Liver (tissue), 9 donors: ENCODE data around the gene FMOD. TPM values are rescaled to one million over a fixed set of nuclear protein-coding genes. Genes with fewer than 3 reads are reported as not detected.

Experiments used
- DNase-seq: peaks from one replicate; pipeline ENCODE4 v3.0.0-alpha.2; 2017; ENCODE audit warnings: low spot score
- H3K27ac ChIP-seq, 2 donors: one replicate each; pipeline ENCODE4 v1.7.0; 2013; ENCODE audit warnings: inconsistent platforms in 2 of 2, low read length in 2 of 2, control low read depth in 1 of 2, low read depth in 1 of 2, mild to moderate bottlenecking in 1 of 2
- H3K27me3 ChIP-seq, 4 donors: one replicate each; pipeline versions ENCODE4 v1.6.1 to v1.7.0; 2013; ENCODE audit warnings: low read length in 3 of 4, inconsistent platforms in 1 of 4, mild to moderate bottlenecking in 1 of 4, moderate library complexity in 1 of 4; ENCODE audit not compliant: control insufficient read depth in 4 of 4, insufficient read depth in 4 of 4
- H3K36me3 ChIP-seq, 4 donors: one replicate each; pipeline versions ENCODE4 v1.6.1 to v1.7.0; 2013; ENCODE audit warnings: low read length in 3 of 4, mild to moderate bottlenecking in 3 of 4, low read depth in 1 of 4, moderate library complexity in 1 of 4; ENCODE audit not compliant: control insufficient read depth in 4 of 4, insufficient read depth in 3 of 4
- H3K4me1 ChIP-seq, 4 donors: one replicate each; pipeline versions ENCODE4 v1.6.1 to v1.7.0; 2013; ENCODE audit warnings: low read length in 3 of 4, mild to moderate bottlenecking in 3 of 4, moderate library complexity in 1 of 4; ENCODE audit not compliant: control insufficient read depth in 4 of 4, insufficient read depth in 4 of 4
- H3K4me3 ChIP-seq, 3 donors: one replicate each; pipeline versions ENCODE4 v1.6.1 to v1.7.0; 2013; ENCODE audit warnings: low read length in 3 of 3, control low read depth in 1 of 3, low read depth in 1 of 3, mild to moderate bottlenecking in 1 of 3
- H3K9ac ChIP-seq, 2 donors: one replicate each; pipeline ENCODE4 v1.7.0; 2013; ENCODE audit warnings: low read length in 2 of 2, mild to moderate bottlenecking in 2 of 2, moderate library complexity in 2 of 2, control low read depth in 1 of 2, low read depth in 1 of 2
- H3K9me3 ChIP-seq, 4 donors: one replicate each; pipeline versions ENCODE4 v1.6.1 to v1.7.0; 2013; ENCODE audit warnings: low read length in 3 of 4; ENCODE audit not compliant: control insufficient read depth in 4 of 4
- CTCF ChIP-seq: fragments of 150-350 bp; IDR thresholded peaks from 2 replicates; pipeline ENCODE4 v1.5.1; 2017; ENCODE audit warnings: improper control_type of control experiment, low read depth, low read length; ENCODE audit not compliant: missing input control
- EGR1 ChIP-seq, 2 donors: IDR thresholded peaks; 2 replicates each; pipeline ENCODE4 v1.6.1; 2016 to 2018; ENCODE audit warnings: antibody characterized with exemption in 2 of 2, low read depth in 2 of 2
- FOXA1 ChIP-seq: IDR thresholded peaks from 2 replicates; pipeline ENCODE4 v1.6.1; 2016; ENCODE audit warnings: antibody characterized with exemption
- FOXA2 ChIP-seq: IDR thresholded peaks from 2 replicates; pipeline ENCODE4 v1.6.1; 2016; ENCODE audit warnings: antibody characterized with exemption
- GABPA ChIP-seq, 2 donors: IDR thresholded peaks in 1 of 2; conservative IDR thresholded peaks in 1 of 2; 2 replicates each; pipeline ENCODE4 v1.6.1; 2016; ENCODE audit warnings: antibody characterized with exemption in 2 of 2, mild to moderate bottlenecking in 1 of 2, moderate library complexity in 1 of 2
- HNF4A ChIP-seq, 2 donors: conservative IDR thresholded peaks; 2 replicates each; pipeline ENCODE4 v1.6.1; 2016; ENCODE audit warnings: antibody characterized with exemption in 2 of 2, mild to moderate bottlenecking in 2 of 2
- HNF4G ChIP-seq: IDR thresholded peaks from 2 replicates; pipeline ENCODE4 v1.6.1; 2016; ENCODE audit warnings: antibody characterized with exemption
- JUND ChIP-seq, 2 donors: IDR thresholded peaks; 2 replicates each; pipeline ENCODE4 v1.6.1; 2016; ENCODE audit warnings: antibody characterized with exemption in 2 of 2
- MAX ChIP-seq: IDR thresholded peaks from 2 replicates; pipeline ENCODE4 v1.6.1; 2016; ENCODE audit warnings: antibody characterized with exemption
- NR2F2 ChIP-seq: IDR thresholded peaks from 2 replicates; pipeline ENCODE4 v1.6.1; 2016; ENCODE audit warnings: antibody characterized with exemption
- RAD21 ChIP-seq, 2 donors: IDR thresholded peaks; 2 replicates each; pipeline ENCODE4 v1.6.1; 2016; ENCODE audit warnings: antibody characterized with exemption in 2 of 2, mild to moderate bottlenecking in 2 of 2
- RXRA ChIP-seq, 2 donors: IDR thresholded peaks; 2 replicates each; pipeline ENCODE4 v1.6.1; 2017 to 2018; ENCODE audit warnings: antibody characterized with exemption in 2 of 2, mild to moderate bottlenecking in 1 of 2
- SP1 ChIP-seq: IDR thresholded peaks from 2 replicates; pipeline ENCODE4 v1.6.1; 2018; ENCODE audit warnings: antibody characterized with exemption, mild to moderate bottlenecking
- TAF1 ChIP-seq: conservative IDR thresholded peaks from 2 replicates; pipeline ENCODE4 v1.6.1; 2016; ENCODE audit warnings: antibody characterized with exemption, mild to moderate bottlenecking
- YY1 ChIP-seq: IDR thresholded peaks from 2 replicates; pipeline ENCODE4 v1.6.1; 2016; ENCODE audit warnings: antibody characterized with exemption, mild to moderate bottlenecking
- ZBTB33 ChIP-seq: IDR thresholded peaks from 2 replicates; pipeline ENCODE4 v1.6.1; 2016; ENCODE audit warnings: antibody characterized with exemption
- WGBS: extraction: QIAGEN DNeasy Blood & Tissue Kit; methylation state at CpG from one replicate; pipeline ENCODE4 v1.1.7; 2013; 5-methylcytosine and 5-hydroxymethylcytosine counted together
- polyA plus RNA-seq, 2 donors: library from polyadenylated mRNA; stranded (reverse) in 1 of 2; unstranded in 1 of 2; fragments of 200-250 nt in 1 of 2; fragments of >200 nt in 1 of 2; fragmentation: Nextera tagmentation in 1 of 2; extraction: Ambion mirVana in 1 of 2; gene quantifications; one replicate each; pipeline versions ENCODE4 v1.2.1 to v1.2.3, GENCODE V29; 2013 to 2015
- total RNA-seq, 2 donors: library from RNA; depleted of rRNA; stranded (reverse); fragments of >200 nt; gene quantifications; one replicate each; pipeline ENCODE4 v1.2.3, GENCODE V29; 2014
- TF ChIP-seq, protein P1 (sequence below): IDR thresholded peaks from 2 replicates; pipeline ENCODE4 v1.6.1; 2016; ENCODE audit warnings: antibody characterized with exemption, mild to moderate bottlenecking
- TF ChIP-seq, protein P2 (sequence below): IDR thresholded peaks from 2 replicates; pipeline ENCODE4 v1.6.1; 2016; ENCODE audit warnings: antibody characterized with exemption
- donor health status: healthy.
- donor health status: healthy.
- donor health status: healthy.
- donor health status: healthy.
- donor health status: healthy.

FMOD gene
- total and polyA plus RNA-seq, 4 donors: 1.0 to 7.0 (median 2.4) TPM

GRCh38 chr1:203340112-203340790 is 10.7 kb downstream of the FMOD start:
- Histone ChIP-seq H3K27ac (peak overlapping the region; percentile 32 to 43), H3K27me3 (no peaks in the 10 kb centered on the region), H3K9me3 (no peaks in the 10 kb centered on the region), H3K9ac (no peak overlapping the region), H3K36me3 (no peaks in the 10 kb centered on the region), H3K4me1 (peaks cover 0 to 7% (median 5%) of the 10 kb centered on the region in 4 donors), H3K4me3 (no peak overlapping the region)
- 12% methylated on average over 7 of the region's 7 CpGs for WGBS
- peak; percentile 95 for TF ChIP-seq CTCF
- no peak for TF ChIP-seq ZBTB33
- TF ChIP-seq MAX: no peak
- TF ChIP-seq RXRA (IDR thresholded peaks at IDR 0.05): peak; percentile 30 to 59
- TF ChIP-seq RAD21 (IDR thresholded peaks at IDR 0.05): peak; percentile 95 to 96
- TF ChIP-seq, protein P1, sequence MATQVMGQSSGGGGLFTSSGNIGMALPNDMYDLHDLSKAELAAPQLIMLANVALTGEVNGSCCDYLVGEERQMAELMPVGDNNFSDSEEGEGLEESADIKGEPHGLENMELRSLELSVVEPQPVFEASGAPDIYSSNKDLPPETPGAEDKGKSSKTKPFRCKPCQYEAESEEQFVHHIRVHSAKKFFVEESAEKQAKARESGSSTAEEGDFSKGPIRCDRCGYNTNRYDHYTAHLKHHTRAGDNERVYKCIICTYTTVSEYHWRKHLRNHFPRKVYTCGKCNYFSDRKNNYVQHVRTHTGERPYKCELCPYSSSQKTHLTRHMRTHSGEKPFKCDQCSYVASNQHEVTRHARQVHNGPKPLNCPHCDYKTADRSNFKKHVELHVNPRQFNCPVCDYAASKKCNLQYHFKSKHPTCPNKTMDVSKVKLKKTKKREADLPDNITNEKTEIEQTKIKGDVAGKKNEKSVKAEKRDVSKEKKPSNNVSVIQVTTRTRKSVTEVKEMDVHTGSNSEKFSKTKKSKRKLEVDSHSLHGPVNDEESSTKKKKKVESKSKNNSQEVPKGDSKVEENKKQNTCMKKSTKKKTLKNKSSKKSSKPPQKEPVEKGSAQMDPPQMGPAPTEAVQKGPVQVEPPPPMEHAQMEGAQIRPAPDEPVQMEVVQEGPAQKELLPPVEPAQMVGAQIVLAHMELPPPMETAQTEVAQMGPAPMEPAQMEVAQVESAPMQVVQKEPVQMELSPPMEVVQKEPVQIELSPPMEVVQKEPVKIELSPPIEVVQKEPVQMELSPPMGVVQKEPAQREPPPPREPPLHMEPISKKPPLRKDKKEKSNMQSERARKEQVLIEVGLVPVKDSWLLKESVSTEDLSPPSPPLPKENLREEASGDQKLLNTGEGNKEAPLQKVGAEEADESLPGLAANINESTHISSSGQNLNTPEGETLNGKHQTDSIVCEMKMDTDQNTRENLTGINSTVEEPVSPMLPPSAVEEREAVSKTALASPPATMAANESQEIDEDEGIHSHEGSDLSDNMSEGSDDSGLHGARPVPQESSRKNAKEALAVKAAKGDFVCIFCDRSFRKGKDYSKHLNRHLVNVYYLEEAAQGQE: no peak
- TF ChIP-seq FOXA2: no peak
- peak; percentile 65 to 66 for TF ChIP-seq HNF4A (conservative IDR thresholded peaks at IDR 0.05)
- TF ChIP-seq, protein P2, sequence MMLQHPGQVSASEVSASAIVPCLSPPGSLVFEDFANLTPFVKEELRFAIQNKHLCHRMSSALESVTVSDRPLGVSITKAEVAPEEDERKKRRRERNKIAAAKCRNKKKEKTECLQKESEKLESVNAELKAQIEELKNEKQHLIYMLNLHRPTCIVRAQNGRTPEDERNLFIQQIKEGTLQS: no peak
- TF ChIP-seq SP1: peak; percentile 27
- TF ChIP-seq TAF1: no peak
- no peak for TF ChIP-seq JUND (IDR thresholded peaks at IDR 0.05)
- TF ChIP-seq YY1: peak; percentile 54
- TF ChIP-seq FOXA1: peak; percentile 27
- TF ChIP-seq HNF4G: no peak
- no peak for TF ChIP-seq GABPA (IDR thresholded peaks at IDR 0.05 in 1 of 2, conservative IDR thresholded peaks at IDR 0.05 in 1 of 2)
- TF ChIP-seq NR2F2: peak; percentile 23
- TF ChIP-seq EGR1 (IDR thresholded peaks at IDR 0.05; ENCODE audit: low read depth in 2 of 2): peak in 1 of 2 donors; percentile 18
- no peak for DNase-seq
